Erythroblast (primary cell): ENCODE measurements around the gene GRK4.

Source experiments
- GATA1 ChIP-seq: IDR thresholded peaks from 2 replicates; pipeline ENCODE4 v1.6.1; 2011; ENCODE audit warnings: low read depth, mild to moderate bottlenecking, control low read depth, low read length, moderate library complexity
- POLR2A ChIP-seq: IDR thresholded peaks from 2 replicates; pipeline ENCODE4 v1.6.1; 2011; ENCODE audit warnings: mild to moderate bottlenecking, low read length

DNA sequence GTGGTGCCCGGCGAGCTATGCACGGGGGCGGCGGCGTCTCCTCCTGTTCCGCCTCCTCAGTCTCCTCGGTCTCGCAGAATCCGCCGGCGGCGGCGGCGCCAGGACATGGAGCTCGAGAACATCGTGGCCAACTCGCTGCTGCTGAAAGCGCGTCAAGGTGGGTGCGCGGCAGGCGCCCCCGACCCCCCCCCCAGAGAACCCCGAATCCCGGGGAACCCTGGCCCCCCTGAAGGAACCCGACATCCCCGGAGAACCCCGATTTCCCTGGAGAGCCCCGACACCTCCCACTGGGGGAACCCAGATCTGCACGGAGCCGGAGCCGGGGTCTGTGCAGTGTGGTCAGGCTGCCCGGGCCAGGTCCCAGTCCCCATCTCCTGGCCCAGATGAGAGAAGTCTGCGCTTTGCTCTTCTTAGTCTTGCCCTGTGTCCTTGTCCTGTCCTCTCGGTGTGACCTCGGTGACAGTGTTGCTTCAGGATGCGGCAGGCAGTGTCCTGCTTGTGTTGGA is 648 bp downstream of the GRK4 start:
- TF ChIP-seq POLR2A = no peak
- TF ChIP-seq GATA1 = no peak
